ENCODE results near the gene COL6A2. TPM values are rescaled to one million over a fixed set of nuclear protein-coding genes. Genes with fewer than 3 reads are reported as not detected.
"Not testable (repeated sequence)": the region's sequence is repeated elsewhere in the genome, so short reads cannot be mapped to it uniquely, and the experiment has no call there.

The COL6A2 gene
- total and polyA plus RNA-seq, 2 experiments from 2014 or later, result 28.4 to 89.2 TPM

DNA sequence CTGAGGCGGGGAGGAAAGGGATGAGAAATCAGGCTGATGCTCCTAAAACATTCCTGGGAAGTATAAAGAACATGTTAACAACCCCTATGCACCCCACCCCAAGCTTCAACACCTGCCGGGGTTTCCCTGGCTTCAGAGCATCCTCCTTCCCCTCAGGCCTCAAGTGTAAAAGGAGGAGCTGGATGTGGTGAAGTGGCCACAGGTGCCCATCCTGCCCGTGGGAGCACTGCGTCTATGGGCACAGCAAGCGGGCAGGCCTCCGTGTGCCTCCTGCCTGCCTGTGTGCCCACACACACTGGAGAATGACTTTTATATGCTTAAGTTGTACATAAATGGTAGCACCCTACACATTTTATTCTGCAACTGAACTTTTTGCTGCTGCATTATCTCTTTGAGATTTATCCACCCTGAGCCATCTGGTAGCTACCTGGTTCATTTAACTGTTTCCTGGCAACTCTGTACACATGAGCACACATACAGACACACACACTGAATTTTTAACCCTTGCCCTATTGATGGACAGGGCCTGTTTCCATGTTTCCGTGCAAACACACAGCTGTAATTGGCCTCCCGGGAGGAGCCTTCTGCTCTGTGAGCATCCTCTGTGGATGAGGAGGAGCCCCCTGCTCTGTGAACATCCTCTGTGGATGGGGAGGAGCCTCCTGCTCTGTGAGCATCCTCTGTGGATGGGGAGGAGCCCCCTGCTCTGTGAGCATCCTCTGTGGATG is 70.9 kb downstream of the COL6A2 start:
- peaks cover 22% of the 10 kb centered on the region for H3K36me3 Mint-ChIP-seq (ENCODE audit: low read depth)
- H3K9me3 Mint-ChIP-seq, result peaks cover 2% of the 10 kb centered on the region; the same call in 1 of the 3 replicates
- peaks cover 29% of the 10 kb centered on the region for H3K79me2 ChIP-seq (replicated peaks; ENCODE audit: insufficient read depth)
- H4K20me1 ChIP-seq (replicated peaks; ENCODE audit: insufficient read depth), result peaks cover 10% of the 10 kb centered on the region
- ATAC-seq (no peak), DNase-seq (ENCODE audit: low spot score) (no peak)
- H3K4me3 ChIP-seq, result no peak overlapping the region
- H3K9me2 ChIP-seq (ENCODE audit: insufficient read depth), result no peaks in the 10 kb centered on the region
- peaks cover 11% of the 10 kb centered on the region for H3K4me1 Mint-ChIP-seq
- no peaks in the 10 kb centered on the region for H3K4me1 ChIP-seq (ENCODE audit: insufficient read depth)
- TF ChIP-seq, protein P1, sequence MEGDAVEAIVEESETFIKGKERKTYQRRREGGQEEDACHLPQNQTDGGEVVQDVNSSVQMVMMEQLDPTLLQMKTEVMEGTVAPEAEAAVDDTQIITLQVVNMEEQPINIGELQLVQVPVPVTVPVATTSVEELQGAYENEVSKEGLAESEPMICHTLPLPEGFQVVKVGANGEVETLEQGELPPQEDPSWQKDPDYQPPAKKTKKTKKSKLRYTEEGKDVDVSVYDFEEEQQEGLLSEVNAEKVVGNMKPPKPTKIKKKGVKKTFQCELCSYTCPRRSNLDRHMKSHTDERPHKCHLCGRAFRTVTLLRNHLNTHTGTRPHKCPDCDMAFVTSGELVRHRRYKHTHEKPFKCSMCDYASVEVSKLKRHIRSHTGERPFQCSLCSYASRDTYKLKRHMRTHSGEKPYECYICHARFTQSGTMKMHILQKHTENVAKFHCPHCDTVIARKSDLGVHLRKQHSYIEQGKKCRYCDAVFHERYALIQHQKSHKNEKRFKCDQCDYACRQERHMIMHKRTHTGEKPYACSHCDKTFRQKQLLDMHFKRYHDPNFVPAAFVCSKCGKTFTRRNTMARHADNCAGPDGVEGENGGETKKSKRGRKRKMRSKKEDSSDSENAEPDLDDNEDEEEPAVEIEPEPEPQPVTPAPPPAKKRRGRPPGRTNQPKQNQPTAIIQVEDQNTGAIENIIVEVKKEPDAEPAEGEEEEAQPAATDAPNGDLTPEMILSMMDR (conservative IDR thresholded peaks at IDR 0.05; ENCODE audit: low read depth in 2 of 2), result no peak
- TF ChIP-seq STAT1 (IDR thresholded peaks at IDR 0.05; ENCODE audit: unreplicated experiment) (no peak), EZH2 (IDR thresholded peaks at IDR 0.05; ENCODE audit: low read depth, unreplicated experiment) (no peak)
- TF ChIP-seq, protein P2, sequence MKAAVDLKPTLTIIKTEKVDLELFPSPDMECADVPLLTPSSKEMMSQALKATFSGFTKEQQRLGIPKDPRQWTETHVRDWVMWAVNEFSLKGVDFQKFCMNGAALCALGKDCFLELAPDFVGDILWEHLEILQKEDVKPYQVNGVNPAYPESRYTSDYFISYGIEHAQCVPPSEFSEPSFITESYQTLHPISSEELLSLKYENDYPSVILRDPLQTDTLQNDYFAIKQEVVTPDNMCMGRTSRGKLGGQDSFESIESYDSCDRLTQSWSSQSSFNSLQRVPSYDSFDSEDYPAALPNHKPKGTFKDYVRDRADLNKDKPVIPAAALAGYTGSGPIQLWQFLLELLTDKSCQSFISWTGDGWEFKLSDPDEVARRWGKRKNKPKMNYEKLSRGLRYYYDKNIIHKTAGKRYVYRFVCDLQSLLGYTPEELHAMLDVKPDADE (IDR thresholded peaks at IDR 0.05), result no peak
- H3K4me2 ChIP-seq, result no peak overlapping the region
- peaks cover 7% of the 10 kb centered on the region for H3K27me3 Mint-ChIP-seq (ENCODE audit: insufficient read depth, low read depth, poor library complexity)
- H2AFZ ChIP-seq, result no peak overlapping the region
- H3K36me3 ChIP-seq (ENCODE audit: insufficient read depth), result no peaks in the 10 kb centered on the region; the same call in 1 of the 2 replicates
- no peak overlapping the region; the same call in 1 of the 2 replicates for H3K27ac Mint-ChIP-seq
- no peaks in the 10 kb centered on the region for H3F3A ChIP-seq (replicated peaks; ENCODE audit: low read depth)
- H3K27me3 ChIP-seq (ENCODE audit: insufficient read depth), result no peaks in the 10 kb centered on the region
- no peak overlapping the region for H3K4me3 Mint-ChIP-seq
- no peak overlapping the region for H3K27ac ChIP-seq (ENCODE audit: low read depth)

DNA sequence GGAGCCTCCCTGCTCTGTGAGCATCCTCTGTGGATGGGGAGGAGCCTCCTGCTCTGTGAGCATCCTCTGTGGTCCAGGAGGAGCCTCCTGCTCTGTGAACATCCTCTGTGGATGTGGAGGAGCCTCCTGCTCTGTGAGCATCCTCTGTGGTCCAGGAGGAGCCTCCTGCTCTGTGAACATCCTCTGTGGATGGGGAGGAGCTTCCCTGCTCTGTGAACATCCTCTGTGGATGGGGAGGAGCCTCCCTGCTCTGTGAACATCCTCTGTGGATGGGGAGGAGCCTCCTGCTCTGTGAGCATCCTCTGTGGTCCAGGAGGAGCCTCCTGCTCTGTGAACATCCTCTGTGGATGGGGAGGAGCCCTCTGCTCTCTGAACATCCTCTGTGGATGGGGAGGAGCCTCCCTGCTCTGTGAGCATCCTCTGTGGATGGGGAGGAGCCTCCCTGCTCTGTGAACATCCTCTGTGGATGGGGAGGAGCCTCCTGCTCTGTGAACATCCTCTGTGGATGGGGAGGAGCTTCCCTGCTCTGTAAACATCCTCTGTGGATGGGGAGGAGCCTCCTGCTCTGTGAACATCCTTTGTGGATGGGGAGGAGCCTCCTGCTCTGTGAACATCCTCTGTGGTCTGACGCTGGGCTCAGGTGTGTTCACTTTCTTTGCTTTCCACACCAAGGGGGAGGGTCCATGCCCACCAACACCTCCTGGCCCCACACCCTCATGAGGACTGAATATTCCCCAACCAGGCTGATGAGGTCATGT is 72.7 kb downstream of the COL6A2 start:
- Mint-ChIP-seq H3K36me3 (ENCODE audit: low read depth) (peaks cover 21% of the 10 kb centered on the region; the same call in 2 of the 3 replicates), H3K4me1 (peaks cover 11% of the 10 kb centered on the region)
- H3K79me2 ChIP-seq (replicated peaks; ENCODE audit: insufficient read depth), result peaks cover 41% of the 10 kb centered on the region
- not testable (repeated sequence) for H3K27me3 Mint-ChIP-seq (ENCODE audit: insufficient read depth, low read depth, poor library complexity); H3K36me3 ChIP-seq (ENCODE audit: insufficient read depth); H3K27me3 ChIP-seq (ENCODE audit: insufficient read depth); H4K20me1 ChIP-seq (replicated peaks; ENCODE audit: insufficient read depth); H3K27ac ChIP-seq (ENCODE audit: low read depth); ATAC-seq; H3K27ac Mint-ChIP-seq; H3F3A ChIP-seq (replicated peaks; ENCODE audit: low read depth); H3K9me3 Mint-ChIP-seq; H3K4me3 Mint-ChIP-seq; H2AFZ ChIP-seq; H3K4me3 ChIP-seq; H3K9me2 ChIP-seq (ENCODE audit: insufficient read depth); H3K4me1 ChIP-seq (ENCODE audit: insufficient read depth); H3K4me2 ChIP-seq; DNase-seq (ENCODE audit: low spot score)

DNA sequence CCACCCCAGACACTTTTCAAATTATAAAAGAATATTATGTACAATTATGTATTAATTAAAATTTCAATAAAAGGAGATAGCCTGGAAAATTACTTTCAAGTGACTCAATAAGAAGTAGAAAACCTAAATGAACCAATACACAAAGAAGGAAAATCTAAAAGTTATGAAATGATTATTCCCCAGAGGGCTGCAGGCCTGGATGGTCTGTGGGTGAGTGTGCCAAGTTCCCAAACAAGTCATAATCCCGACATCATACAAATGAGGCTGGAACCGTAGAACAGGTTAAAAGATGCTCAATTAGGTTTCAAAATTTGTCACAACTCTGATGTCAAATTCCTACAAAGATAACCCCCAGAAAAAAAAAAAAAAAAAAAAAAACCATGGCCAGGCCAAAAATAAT is 73.7 kb downstream of the COL6A2 start:
- H3K4me3 ChIP-seq, result no peak overlapping the region
- peaks cover 44% of the 10 kb centered on the region for H3K79me2 ChIP-seq (replicated peaks; ENCODE audit: insufficient read depth)
- H3K27me3 ChIP-seq (ENCODE audit: insufficient read depth), result no peaks in the 10 kb centered on the region
- no peaks in the 10 kb centered on the region for H3F3A ChIP-seq (replicated peaks; ENCODE audit: low read depth)
- no peak overlapping the region for H3K27ac Mint-ChIP-seq
- H3K4me1 Mint-ChIP-seq, result peaks cover 11% of the 10 kb centered on the region
- DNase-seq (ENCODE audit: low spot score) (no peak), ATAC-seq (no peak)
- no peaks in the 10 kb centered on the region for H3K9me2 ChIP-seq (ENCODE audit: insufficient read depth)
- peaks cover 7% of the 10 kb centered on the region; the same call in 2 of the 3 replicates for H3K9me3 Mint-ChIP-seq
- no peak overlapping the region for H3K4me3 Mint-ChIP-seq
- H4K20me1 ChIP-seq (replicated peaks; ENCODE audit: insufficient read depth), result peaks cover 12% of the 10 kb centered on the region; the same call in 1 of the 2 replicates
- peaks cover 7% of the 10 kb centered on the region for H3K27me3 Mint-ChIP-seq (ENCODE audit: insufficient read depth, low read depth, poor library complexity)
- no peak overlapping the region for H2AFZ ChIP-seq
- no peaks in the 10 kb centered on the region; the same call in 1 of the 2 replicates for H3K36me3 ChIP-seq (ENCODE audit: insufficient read depth)
- peaks cover 21% of the 10 kb centered on the region; the same call in 2 of the 3 replicates for H3K36me3 Mint-ChIP-seq (ENCODE audit: low read depth)
- TF ChIP-seq NANOG (IDR thresholded peaks at IDR 0.05; ENCODE audit: borderline replicate concordance) (no peak), POLR2AphosphoS5 (IDR thresholded peaks at IDR 0.05; ENCODE audit: low read depth) (no peak), EZH2 (IDR thresholded peaks at IDR 0.05; ENCODE audit: low read depth, unreplicated experiment) (no peak), ZNF114 (CRISPR knock-in tag; IDR thresholded peaks at IDR 0.05) (no peak), STAT1 (IDR thresholded peaks at IDR 0.05; ENCODE audit: unreplicated experiment) (no peak), JUNB (IDR thresholded peaks at IDR 0.05; ENCODE audit: unreplicated experiment) (no peak), ZNF331 (CRISPR knock-in tag; IDR thresholded peaks at IDR 0.05; ENCODE audit: low read depth) (no peak)
- TF ChIP-seq, protein P1 (conservative IDR thresholded peaks at IDR 0.05; ENCODE audit: low read depth in 2 of 2), result no peak
- no peak overlapping the region for H3K4me2 ChIP-seq
- H3K27ac ChIP-seq (ENCODE audit: low read depth), result no peak overlapping the region
- no peaks in the 10 kb centered on the region for H3K4me1 ChIP-seq (ENCODE audit: insufficient read depth)

All from GM23338 (cell line).